GM18508 (cell line): ENCODE measurements around the gene SYCE1L.
"Not testable (repeated sequence)": the region's sequence is repeated elsewhere in the genome, so short reads cannot be mapped to it uniquely, and the experiment has no call there.

Experiments
- ATAC-seq: cut with Tn5 transposase; IDR thresholded peaks from one replicate; pipeline ENCODE4 v1.9.1; 2021; ENCODE audit warnings: moderate number of reproducible peaks; ENCODE audit not compliant: insufficient read depth, unreplicated experiment

SYCE1L gene

GRCh38 chr16:77242471-77242870, 43.3 kb downstream of the SYCE1L start:
- ATAC-seq, result not testable (repeated sequence)

- no peak for ATAC-seq
Measured at GRCh38 chr16:77246150-77246549, 46.9 kb downstream of the SYCE1L start.

- no peak for ATAC-seq
Measured at GRCh38 chr16:77250400-77250799, 51.2 kb downstream of the SYCE1L start.
